Activated B cell treated with CpG ODN at 0.5 μM for 24 hours (primary cell): ENCODE results near the gene CECR2. TPM values are rescaled to one million over a fixed set of nuclear protein-coding genes. Genes with fewer than 3 reads are reported as not detected.

ENCODE experiments used
- ATAC-seq: fragments of 200-7000 bp; cut with Tn5 transposase; one replicate; pipeline ENCODE4 v1.10.0; 2021; ENCODE audit warnings: low read depth, mild to moderate bottlenecking, moderate library complexity
- CTCF ChIA-PET: fragments of 350-600 bp; sonication (Branson Sonifier 250); formaldehyde crosslinking; loops from one replicate; lab custom pipeline; 2021; ENCODE audit warnings: antibody characterized with exemption; lab: Charles Lee
- POLR2A ChIA-PET: fragments of 350-600 bp; sonication (Branson Sonifier 250); formaldehyde crosslinking; loops from one replicate; lab custom pipeline; 2021; ENCODE audit warnings: antibody characterized with exemption; lab: Charles Lee
- DNase-seq: peaks from one replicate; pipeline ENCODE4 v3.0.0; 2022
- H3K27ac Mint-ChIP-seq: one replicate; pipeline ENCODE4 v1.8.0; 2020; ENCODE audit warnings: mixed read lengths
- H3K27me3 Mint-ChIP-seq: one replicate; pipeline ENCODE4 v1.8.0; 2021; ENCODE audit warnings: mixed read lengths
- H3K36me3 Mint-ChIP-seq: one replicate; pipeline ENCODE4 v1.8.0; 2021; ENCODE audit warnings: low read depth, mixed read lengths
- H3K4me1 Mint-ChIP-seq: one replicate; pipeline ENCODE4 v1.8.0; 2021; ENCODE audit warnings: mixed read lengths
- H3K4me3 Mint-ChIP-seq: one replicate; pipeline ENCODE4 v1.8.0; 2020; ENCODE audit warnings: mild to moderate bottlenecking, mixed read lengths
- H3K9me3 Mint-ChIP-seq: one replicate; pipeline ENCODE4 v1.8.0; 2020; ENCODE audit warnings: mixed read lengths
- intact Hi-C: fragments of 100-400 bp; cut with micrococcal nuclease; formaldehyde crosslinking; loops from one replicate; pipeline ENCODE4 v1.15.1; 2024
- total RNA-seq: library from RNA; stranded (reverse); gene quantifications from 2 replicates; pipeline ENCODE4 v1.2.3, GENCODE V29; 2022
- TF ChIP-seq, protein P1 (sequence below): fragments of 200-600 bp; IDR thresholded peaks from one replicate; pipeline ENCODE4 v1.8.0; 2022; ENCODE audit warnings: antibody characterized with exemption, mild to moderate bottlenecking

Gene CECR2
- total RNA-seq, 1 donor from 2014 or later: 2.5 TPM

DNA sequence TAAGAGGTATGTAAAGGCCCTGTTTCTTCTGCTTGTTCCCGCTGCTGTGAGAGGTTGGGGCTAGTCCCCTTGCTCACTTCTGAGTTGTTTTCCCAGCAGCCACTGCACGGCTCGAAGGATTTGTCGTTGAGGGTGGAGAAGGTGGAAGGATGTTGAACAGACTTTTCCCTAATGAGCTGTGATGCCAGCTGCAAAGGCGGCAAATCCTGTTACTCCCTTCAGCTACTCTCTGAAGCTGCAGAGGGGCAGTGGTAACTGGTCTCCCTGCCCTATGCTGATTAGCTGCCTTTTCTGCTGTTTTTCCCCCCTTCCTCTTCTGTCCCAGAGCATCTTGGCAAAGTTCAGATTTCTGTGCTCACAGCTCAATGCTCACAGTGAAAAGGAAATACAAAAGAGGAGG is 103.7 kb downstream of the CECR2 start:
- Mint-ChIP-seq H3K4me1 (no peaks in the 10 kb centered on the region), H3K27me3 (peaks cover 35% of the 10 kb centered on the region), H3K27ac (no peak overlapping the region), H3K36me3 (no peaks in the 10 kb centered on the region), H3K9me3 (no peaks in the 10 kb centered on the region), H3K4me3 (no peak overlapping the region)
- intact Hi-C loops: no loop called here
- CTCF ChIA-PET: no interaction called here
- DNase-seq (no peak), ATAC-seq (no peak)
- TF ChIP-seq, protein P1, sequence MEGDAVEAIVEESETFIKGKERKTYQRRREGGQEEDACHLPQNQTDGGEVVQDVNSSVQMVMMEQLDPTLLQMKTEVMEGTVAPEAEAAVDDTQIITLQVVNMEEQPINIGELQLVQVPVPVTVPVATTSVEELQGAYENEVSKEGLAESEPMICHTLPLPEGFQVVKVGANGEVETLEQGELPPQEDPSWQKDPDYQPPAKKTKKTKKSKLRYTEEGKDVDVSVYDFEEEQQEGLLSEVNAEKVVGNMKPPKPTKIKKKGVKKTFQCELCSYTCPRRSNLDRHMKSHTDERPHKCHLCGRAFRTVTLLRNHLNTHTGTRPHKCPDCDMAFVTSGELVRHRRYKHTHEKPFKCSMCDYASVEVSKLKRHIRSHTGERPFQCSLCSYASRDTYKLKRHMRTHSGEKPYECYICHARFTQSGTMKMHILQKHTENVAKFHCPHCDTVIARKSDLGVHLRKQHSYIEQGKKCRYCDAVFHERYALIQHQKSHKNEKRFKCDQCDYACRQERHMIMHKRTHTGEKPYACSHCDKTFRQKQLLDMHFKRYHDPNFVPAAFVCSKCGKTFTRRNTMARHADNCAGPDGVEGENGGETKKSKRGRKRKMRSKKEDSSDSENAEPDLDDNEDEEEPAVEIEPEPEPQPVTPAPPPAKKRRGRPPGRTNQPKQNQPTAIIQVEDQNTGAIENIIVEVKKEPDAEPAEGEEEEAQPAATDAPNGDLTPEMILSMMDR: no peak
- POLR2A ChIA-PET: interaction anchor here (0.6 kb wide), 1 partner anchor 91 kb away, joined by 3 read pairs; no protein-coding TSS in a partner anchor

DNA sequence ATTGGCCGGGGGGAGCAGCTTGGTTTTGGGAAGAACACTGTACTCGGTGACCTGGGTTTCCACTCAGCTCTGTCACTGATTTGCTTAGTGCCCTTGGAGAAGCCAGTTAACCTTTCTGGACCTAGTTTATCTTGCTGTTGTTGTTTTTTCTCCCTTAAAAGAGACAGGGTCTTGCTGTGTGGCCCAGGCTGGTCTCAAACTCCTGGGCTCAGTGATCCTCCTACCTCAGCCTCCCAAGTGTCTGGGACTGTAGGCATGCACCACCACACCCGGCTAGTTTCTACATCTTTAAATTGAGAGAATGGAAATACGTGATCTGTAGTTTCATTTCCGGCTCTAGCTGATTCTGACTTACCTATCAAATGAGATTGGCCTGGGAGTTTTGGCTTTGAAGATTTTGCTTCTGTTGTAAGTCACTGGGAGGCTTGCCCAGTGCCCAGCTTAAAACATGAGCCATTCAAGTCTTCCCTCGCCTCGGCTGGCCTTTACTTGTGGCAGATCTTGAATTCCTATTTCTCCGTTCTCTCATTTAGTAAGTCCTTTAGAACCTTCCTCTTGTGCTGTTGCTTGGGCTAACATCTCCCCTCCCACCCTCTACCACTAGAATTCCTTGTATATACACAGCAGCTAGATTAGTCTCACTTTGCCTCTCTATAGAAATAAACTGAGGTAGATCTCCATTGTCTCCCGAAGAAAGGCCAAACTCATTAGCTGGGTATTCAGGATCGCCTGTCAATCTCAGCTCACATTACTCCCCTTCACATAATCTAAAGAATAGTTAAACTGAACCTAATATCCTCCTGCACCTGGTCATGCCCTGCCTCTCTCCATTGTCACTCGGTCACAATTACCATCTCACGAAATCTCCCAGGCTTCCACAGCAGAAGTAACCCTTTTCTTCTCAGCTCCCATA is 106.3 kb downstream of the CECR2 start:
- POLR2A ChIA-PET: no interaction called here
- intact Hi-C loops: no loop called here
- ATAC-seq (no peak), DNase-seq (no peak)
- CTCF ChIA-PET: no interaction called here
- Mint-ChIP-seq H3K4me1 (no peaks in the 10 kb centered on the region), H3K27me3 (peaks cover 27% of the 10 kb centered on the region), H3K27ac (no peak overlapping the region), H3K36me3 (no peaks in the 10 kb centered on the region), H3K9me3 (no peaks in the 10 kb centered on the region), H3K4me3 (no peak overlapping the region)
- TF ChIP-seq, protein P1: no peak

DNA sequence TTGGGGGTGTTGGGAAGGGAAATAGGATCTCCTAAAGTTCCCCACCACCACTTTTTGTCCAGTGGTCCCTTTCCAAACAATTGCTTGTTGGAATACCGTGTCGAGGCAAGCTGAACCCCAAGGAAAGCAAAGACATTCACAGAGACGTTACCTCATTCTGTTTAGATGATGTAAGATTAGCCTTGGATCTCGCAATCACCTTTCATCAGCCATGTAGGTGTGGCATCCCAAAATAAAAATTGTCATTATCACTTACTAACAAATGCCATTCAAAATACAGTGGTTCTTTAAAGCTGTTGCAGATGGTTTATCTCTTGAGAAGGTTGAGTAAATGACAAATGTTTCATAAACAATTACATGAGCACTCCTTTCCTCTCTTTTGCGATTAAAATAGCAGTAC is 107.6 kb downstream of the CECR2 start:
- Mint-ChIP-seq H3K9me3 (no peaks in the 10 kb centered on the region), H3K27me3 (peaks cover 24% of the 10 kb centered on the region), H3K4me1 (no peaks in the 10 kb centered on the region), H3K4me3 (no peak overlapping the region), H3K27ac (no peak overlapping the region), H3K36me3 (no peaks in the 10 kb centered on the region)
- CTCF ChIA-PET: no interaction called here
- POLR2A ChIA-PET: no interaction called here
- TF ChIP-seq, protein P1: no peak
- no peak for ATAC-seq
- intact Hi-C loops: no loop called here
- no peak for DNase-seq

DNA sequence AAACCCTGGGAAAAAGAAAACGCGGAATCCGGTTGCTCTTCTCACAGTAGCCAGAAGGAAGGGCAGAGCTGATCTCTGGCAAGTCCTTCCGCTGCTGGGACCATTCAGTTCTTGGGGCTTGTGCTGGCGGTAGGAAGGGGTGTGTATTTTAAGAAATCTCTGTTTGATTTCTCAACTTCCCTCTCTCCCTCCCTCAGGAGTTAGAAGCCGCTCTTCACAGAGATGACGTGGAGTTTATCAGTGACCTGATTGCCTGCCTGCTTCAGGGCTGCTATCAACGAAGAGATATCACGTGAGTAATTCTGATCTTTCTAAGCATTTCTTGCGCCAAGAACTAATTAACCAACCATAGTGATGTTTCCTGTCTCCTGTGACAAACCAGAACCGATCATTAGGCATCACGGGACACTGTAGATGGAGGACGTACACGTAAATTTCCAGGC is 108.2 kb downstream of the CECR2 start:
- no peak for ATAC-seq
- no peaks in the 10 kb centered on the region for H3K9me3 Mint-ChIP-seq
- intact Hi-C loops: no loop called here
- POLR2A ChIA-PET: no interaction called here
- H3K27me3 Mint-ChIP-seq: peaks cover 23% of the 10 kb centered on the region
- H3K4me1 Mint-ChIP-seq: no peaks in the 10 kb centered on the region
- CTCF ChIA-PET: no interaction called here
- H3K4me3 Mint-ChIP-seq: no peak overlapping the region
- TF ChIP-seq, protein P1: no peak
- DNase-seq: no peak
- no peak overlapping the region for H3K27ac Mint-ChIP-seq
- H3K36me3 Mint-ChIP-seq: no peaks in the 10 kb centered on the region

DNA sequence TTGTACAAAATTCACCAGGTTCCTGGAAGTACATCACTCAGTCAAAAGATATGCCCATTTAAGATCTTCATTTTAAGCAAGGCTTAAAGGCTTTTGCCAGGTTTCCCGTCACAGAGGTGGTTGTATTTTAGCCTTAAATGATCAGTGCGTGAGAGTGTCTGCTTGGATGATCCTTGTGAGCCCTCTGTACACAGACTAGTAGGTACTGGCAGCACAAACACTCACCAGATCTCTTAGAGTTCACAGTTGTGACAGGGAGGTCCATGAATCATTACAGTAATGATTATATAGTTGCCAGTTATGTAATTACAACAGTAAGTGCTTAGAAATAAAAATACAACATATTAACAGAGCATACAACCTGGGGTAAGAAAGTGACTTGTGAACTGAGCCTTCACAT is 109.9 kb downstream of the CECR2 start:
- CTCF ChIA-PET: interaction anchor here (1.1 kb wide), 1 partner anchor 421 kb away, joined by 3 read pairs; no protein-coding TSS in a partner anchor
- peaks cover 19% of the 10 kb centered on the region for H3K27me3 Mint-ChIP-seq
- H3K4me1 Mint-ChIP-seq: peaks cover 5% of the 10 kb centered on the region
- no peaks in the 10 kb centered on the region for H3K36me3 Mint-ChIP-seq
- ATAC-seq (no peak), DNase-seq (no peak)
- intact Hi-C loops: no loop called here
- no peaks in the 10 kb centered on the region for H3K9me3 Mint-ChIP-seq
- no peak overlapping the region for H3K4me3 Mint-ChIP-seq
- H3K27ac Mint-ChIP-seq: no peak overlapping the region
- POLR2A ChIA-PET: no interaction called here
- TF ChIP-seq, protein P1: no peak
